ENCODE measurements around the gene NEUROD2.

The NEUROD2 gene

DNA sequence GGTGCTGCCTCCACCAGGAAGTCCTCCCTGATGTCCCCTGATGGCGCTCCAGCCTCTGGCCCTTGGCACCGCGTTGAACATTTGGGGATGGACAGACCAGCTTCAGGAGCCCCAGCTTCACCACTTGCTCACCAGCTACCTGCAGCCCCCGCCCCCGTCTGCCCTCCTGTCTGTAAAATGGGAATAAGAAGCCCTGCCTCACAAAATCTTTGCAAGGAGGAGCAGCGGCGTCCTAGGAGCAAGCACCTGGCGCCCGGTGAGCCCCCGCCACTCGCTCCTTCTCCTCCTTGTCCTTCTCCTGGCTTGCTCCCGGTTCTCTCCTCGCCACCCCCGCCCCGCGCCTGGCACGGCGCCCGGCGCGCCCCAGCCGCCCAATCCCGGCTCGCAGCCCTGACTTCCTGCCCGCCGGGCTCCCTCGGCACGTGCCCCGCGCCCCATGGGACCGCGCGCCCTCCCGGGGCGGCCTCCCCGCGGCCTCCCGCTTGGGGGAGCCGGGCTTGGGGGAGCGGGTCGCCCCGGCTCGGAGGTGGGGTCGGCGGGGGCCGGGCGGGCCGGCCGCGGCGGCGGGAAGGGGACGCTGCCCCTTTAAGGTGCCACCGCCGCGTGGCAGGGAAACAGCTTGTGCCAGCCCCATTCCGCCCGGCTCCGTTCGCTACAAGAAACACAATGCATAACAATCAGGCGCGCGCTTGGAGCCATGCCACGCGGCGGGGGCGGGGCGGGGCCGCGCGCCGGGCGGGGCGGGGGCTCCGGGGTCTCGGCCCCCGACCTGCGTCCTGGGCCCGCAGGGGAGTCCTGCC, 9.9 kb upstream of the NEUROD2 start:
- Histone ChIP-seq H3K4me1 (ENCODE audit: control insufficient read depth, insufficient read depth, low read length) (peaks cover 7% of the 10 kb centered on the region; the same call in 1 of the 2 replicates), H3K9me3 (ENCODE audit: control insufficient read depth, insufficient read depth, low read depth, low read length) (no peaks in the 10 kb centered on the region), H3K9ac (ENCODE audit: low read length) (no peak overlapping the region), H3K27me3 (ENCODE audit: control insufficient read depth, insufficient read depth, low read length) (peaks cover 89% of the 10 kb centered on the region), H3K36me3 (ENCODE audit: control insufficient read depth, insufficient read depth, low read length) (no peaks in the 10 kb centered on the region), H3K4me3 (ENCODE audit: low read depth, low read length) (peak overlapping the region; percentile 56), H3K27ac (ENCODE audit: low read depth, low read length) (no peak overlapping the region)

- Histone ChIP-seq H3K9me3 (ENCODE audit: control insufficient read depth, insufficient read depth, low read depth, low read length) (no peaks in the 10 kb centered on the region), H3K27ac (ENCODE audit: low read depth, low read length) (no peak overlapping the region), H3K4me1 (ENCODE audit: control insufficient read depth, insufficient read depth, low read length) (peaks cover 7% of the 10 kb centered on the region; the same call in 1 of the 2 replicates), H3K36me3 (ENCODE audit: control insufficient read depth, insufficient read depth, low read length) (no peaks in the 10 kb centered on the region), H3K9ac (ENCODE audit: low read length) (no peak overlapping the region), H3K4me3 (ENCODE audit: low read depth, low read length) (peak overlapping the region; percentile 56), H3K27me3 (ENCODE audit: control insufficient read depth, insufficient read depth, low read length) (peaks cover 94% of the 10 kb centered on the region)
Observed at GRCh38 chr17:39617100-39617445, 9.4 kb upstream of the NEUROD2 start.

GRCh38 chr17:39615434-39615833, 7.7 kb upstream of the NEUROD2 start:
- peaks cover 7% of the 10 kb centered on the region; the same call in 1 of the 2 replicates for H3K4me1 ChIP-seq (ENCODE audit: control insufficient read depth, insufficient read depth, low read length)
- H3K4me3 ChIP-seq (ENCODE audit: low read depth, low read length): no peak overlapping the region
- no peak overlapping the region for H3K27ac ChIP-seq (ENCODE audit: low read depth, low read length)
- H3K27me3 ChIP-seq (ENCODE audit: control insufficient read depth, insufficient read depth, low read length): peaks cover 97% of the 10 kb centered on the region
- H3K36me3 ChIP-seq (ENCODE audit: control insufficient read depth, insufficient read depth, low read length): no peaks in the 10 kb centered on the region
- no peaks in the 10 kb centered on the region for H3K9me3 ChIP-seq (ENCODE audit: control insufficient read depth, insufficient read depth, low read depth, low read length)
- no peak overlapping the region for H3K9ac ChIP-seq (ENCODE audit: low read length)

- H3K4me1 ChIP-seq (ENCODE audit: control insufficient read depth, insufficient read depth, low read length): peaks cover 7% of the 10 kb centered on the region; the same call in 1 of the 2 replicates
- no peak overlapping the region for H3K9ac ChIP-seq (ENCODE audit: low read length)
- H3K4me3 ChIP-seq (ENCODE audit: low read depth, low read length): no peak overlapping the region
- H3K36me3 ChIP-seq (ENCODE audit: control insufficient read depth, insufficient read depth, low read length): no peaks in the 10 kb centered on the region
- H3K27ac ChIP-seq (ENCODE audit: low read depth, low read length): no peak overlapping the region
- peaks cover 98% of the 10 kb centered on the region for H3K27me3 ChIP-seq (ENCODE audit: control insufficient read depth, insufficient read depth, low read length)
- H3K9me3 ChIP-seq (ENCODE audit: control insufficient read depth, insufficient read depth, low read depth, low read length): no peaks in the 10 kb centered on the region
Observed at GRCh38 chr17:39614545-39615157, 6.9 kb upstream of the NEUROD2 start.

DNA sequence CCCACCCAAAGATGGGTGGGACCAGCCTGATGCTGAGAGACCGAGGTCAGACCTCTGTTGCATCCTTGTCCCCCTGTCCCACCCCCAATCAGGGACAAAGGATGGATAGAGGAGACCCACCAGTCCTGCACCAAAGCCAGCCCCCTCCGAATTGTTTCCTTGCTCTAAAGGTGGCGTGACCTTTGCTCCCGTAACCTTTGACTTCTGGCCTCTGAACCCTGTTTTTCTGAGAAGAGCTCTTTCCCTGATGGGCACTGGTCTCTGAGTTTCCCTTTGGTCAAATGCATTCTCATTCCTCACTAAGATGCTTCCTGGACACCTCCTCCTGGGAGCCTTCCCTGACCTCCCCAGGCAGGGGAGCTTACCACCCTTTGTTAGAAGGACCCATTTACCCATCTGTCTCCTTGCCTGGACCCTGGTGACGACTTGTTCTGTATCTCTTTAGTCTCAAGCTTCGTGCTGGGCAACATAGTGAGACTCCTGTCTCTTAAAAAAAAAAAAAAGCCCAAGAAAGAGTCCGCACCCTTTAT, 5.3 kb upstream of the NEUROD2 start:
- H3K9me3 ChIP-seq (ENCODE audit: control insufficient read depth, insufficient read depth, low read depth, low read length): no peaks in the 10 kb centered on the region
- no peaks in the 10 kb centered on the region for H3K36me3 ChIP-seq (ENCODE audit: control insufficient read depth, insufficient read depth, low read length)
- H3K4me3 ChIP-seq (ENCODE audit: low read depth, low read length): no peak overlapping the region
- peaks cover 3% of the 10 kb centered on the region; the same call in 1 of the 2 replicates for H3K4me1 ChIP-seq (ENCODE audit: control insufficient read depth, insufficient read depth, low read length)
- no peak overlapping the region for H3K9ac ChIP-seq (ENCODE audit: low read length)
- peaks cover 98% of the 10 kb centered on the region for H3K27me3 ChIP-seq (ENCODE audit: control insufficient read depth, insufficient read depth, low read length)
- H3K27ac ChIP-seq (ENCODE audit: low read depth, low read length): no peak overlapping the region

GRCh38 chr17:39612291-39612894, 4.7 kb upstream of the NEUROD2 start:
- no peak overlapping the region for H3K4me3 ChIP-seq (ENCODE audit: low read depth, low read length)
- H3K4me1 ChIP-seq (ENCODE audit: control insufficient read depth, insufficient read depth, low read length): peaks cover 3% of the 10 kb centered on the region; the same call in 1 of the 2 replicates
- peaks cover 100% of the 10 kb centered on the region for H3K27me3 ChIP-seq (ENCODE audit: control insufficient read depth, insufficient read depth, low read length)
- H3K36me3 ChIP-seq (ENCODE audit: control insufficient read depth, insufficient read depth, low read length): no peaks in the 10 kb centered on the region
- H3K27ac ChIP-seq (ENCODE audit: low read depth, low read length): no peak overlapping the region
- no peaks in the 10 kb centered on the region for H3K9me3 ChIP-seq (ENCODE audit: control insufficient read depth, insufficient read depth, low read depth, low read length)
- H3K9ac ChIP-seq (ENCODE audit: low read length): no peak overlapping the region

DNA sequence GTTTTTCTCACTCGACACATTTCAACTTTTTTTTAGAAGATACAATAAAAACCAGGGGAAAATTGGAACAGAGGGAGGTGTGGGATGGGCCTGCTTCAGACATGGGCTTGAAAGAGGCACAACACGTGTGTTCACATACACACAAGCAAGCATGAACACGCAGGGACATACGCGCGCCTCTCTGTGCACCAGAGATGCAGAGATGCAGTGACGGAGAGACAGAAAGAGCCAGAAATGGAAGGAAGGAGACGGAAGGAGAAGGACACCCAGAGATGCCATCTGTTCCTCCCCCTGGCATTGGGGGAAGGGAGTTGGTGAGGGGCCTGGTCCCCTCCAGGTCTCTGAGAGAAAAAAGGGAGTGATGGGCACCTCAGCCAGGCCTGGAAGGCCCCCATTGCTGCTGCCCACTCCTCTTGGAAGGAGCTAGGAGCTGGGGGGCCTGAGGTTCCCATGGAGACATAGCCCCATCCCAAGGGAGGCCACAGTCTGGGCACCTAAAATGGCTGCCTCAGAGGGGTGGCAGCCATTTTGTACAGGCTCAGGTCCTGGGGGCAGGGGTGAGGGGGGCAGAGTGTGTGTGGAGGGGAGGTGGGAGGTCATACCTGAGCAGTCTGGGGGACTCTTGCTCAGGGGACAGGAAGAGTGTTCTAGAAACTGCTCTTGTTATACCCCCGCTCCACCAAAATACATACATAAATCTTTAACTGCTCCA, 3.8 kb upstream of the NEUROD2 start:
- no peaks in the 10 kb centered on the region for H3K36me3 ChIP-seq (ENCODE audit: control insufficient read depth, insufficient read depth, low read length)
- peaks cover 100% of the 10 kb centered on the region for H3K27me3 ChIP-seq (ENCODE audit: control insufficient read depth, insufficient read depth, low read length)
- H3K9ac ChIP-seq (ENCODE audit: low read length): no peak overlapping the region
- H3K4me1 ChIP-seq (ENCODE audit: control insufficient read depth, insufficient read depth, low read length): peaks cover 3% of the 10 kb centered on the region; the same call in 1 of the 2 replicates
- H3K4me3 ChIP-seq (ENCODE audit: low read depth, low read length): no peak overlapping the region
- H3K27ac ChIP-seq (ENCODE audit: low read depth, low read length): no peak overlapping the region
- no peaks in the 10 kb centered on the region for H3K9me3 ChIP-seq (ENCODE audit: control insufficient read depth, insufficient read depth, low read depth, low read length)

DNA sequence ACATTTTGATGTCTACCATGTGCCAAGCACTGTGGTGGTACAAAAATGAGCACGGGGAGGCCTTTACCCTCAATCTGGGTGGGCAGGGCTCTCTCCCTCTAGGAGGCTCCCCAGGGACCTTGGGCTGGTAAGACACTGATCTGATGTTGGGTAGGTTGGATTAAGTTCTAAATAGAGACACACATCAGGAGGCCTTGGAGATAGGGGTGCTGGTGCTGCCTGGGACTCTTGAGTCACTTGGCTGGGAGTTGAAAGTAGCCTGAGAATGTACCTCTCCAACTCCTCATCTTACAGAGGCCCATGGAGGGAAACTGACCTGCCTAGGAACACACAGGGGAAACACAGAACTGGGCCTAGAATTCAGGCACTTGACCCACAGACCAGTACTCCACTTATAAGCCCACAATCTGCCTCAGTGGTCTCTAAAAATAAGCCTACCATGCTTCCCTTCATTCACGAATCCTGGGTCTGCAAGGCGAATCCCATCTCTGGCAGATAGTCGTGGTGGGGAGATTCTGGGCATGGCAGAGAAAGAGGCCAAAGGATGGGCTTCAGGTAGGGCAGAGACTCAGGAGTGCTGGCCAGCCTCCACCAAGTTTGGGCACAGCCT, 1.8 kb upstream of the NEUROD2 start:
- no peak overlapping the region for H3K27ac ChIP-seq (ENCODE audit: low read depth, low read length)
- H3K9me3 ChIP-seq (ENCODE audit: control insufficient read depth, insufficient read depth, low read depth, low read length): no peaks in the 10 kb centered on the region
- peaks cover 100% of the 10 kb centered on the region for H3K27me3 ChIP-seq (ENCODE audit: control insufficient read depth, insufficient read depth, low read length)
- H3K9ac ChIP-seq (ENCODE audit: low read length): no peak overlapping the region
- no peaks in the 10 kb centered on the region for H3K36me3 ChIP-seq (ENCODE audit: control insufficient read depth, insufficient read depth, low read length)
- peaks cover 8% of the 10 kb centered on the region for H3K4me1 ChIP-seq (ENCODE audit: control insufficient read depth, insufficient read depth, low read length)
- H3K4me3 ChIP-seq (ENCODE audit: low read depth, low read length): no peak overlapping the region

DNA sequence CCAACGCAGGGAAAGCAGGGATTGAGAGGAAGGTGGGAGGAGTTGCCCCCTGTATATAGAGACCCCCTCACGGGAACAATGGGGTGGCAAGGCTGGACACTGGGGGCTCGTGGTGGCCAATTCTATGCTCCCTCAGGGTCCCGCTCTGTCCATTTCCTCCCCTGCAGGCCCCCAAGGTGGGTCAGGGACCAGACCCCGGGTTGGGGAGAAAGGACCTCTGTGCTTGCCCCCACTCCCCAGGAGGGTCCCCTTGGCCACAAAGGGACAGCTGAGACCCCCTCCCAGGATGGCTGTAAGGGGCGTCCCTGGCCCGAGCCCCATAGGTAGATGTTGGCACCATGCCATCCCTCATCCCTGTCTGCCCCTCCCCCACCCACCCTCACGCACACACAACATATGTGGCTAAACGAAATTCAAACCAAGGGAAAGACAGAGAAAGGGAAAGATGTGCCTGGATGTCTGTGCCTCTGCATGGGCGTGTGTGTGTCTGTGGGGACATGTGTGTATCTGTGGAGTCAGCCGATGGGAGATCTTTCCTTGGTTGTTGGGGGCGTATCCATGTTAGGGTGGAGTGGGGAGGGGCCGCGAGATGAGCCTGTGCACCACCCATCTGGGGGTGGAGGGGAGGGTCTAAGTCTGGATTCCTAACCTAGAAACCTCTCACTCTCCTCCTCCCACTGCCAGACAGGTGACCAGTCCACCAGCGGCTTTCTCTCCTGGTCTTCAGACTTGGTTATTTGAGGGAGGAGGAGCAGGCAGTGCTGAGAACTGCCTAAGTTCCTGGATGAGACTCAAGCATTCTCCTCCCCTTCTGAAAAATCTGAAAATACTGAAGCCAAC, 642 bp upstream of the NEUROD2 start:
- H3K36me3 ChIP-seq (ENCODE audit: control insufficient read depth, insufficient read depth, low read length): no peaks in the 10 kb centered on the region
- no peaks in the 10 kb centered on the region for H3K9me3 ChIP-seq (ENCODE audit: control insufficient read depth, insufficient read depth, low read depth, low read length)
- peaks cover 14% of the 10 kb centered on the region for H3K4me1 ChIP-seq (ENCODE audit: control insufficient read depth, insufficient read depth, low read length)
- peaks cover 100% of the 10 kb centered on the region for H3K27me3 ChIP-seq (ENCODE audit: control insufficient read depth, insufficient read depth, low read length)
- H3K9ac ChIP-seq (ENCODE audit: low read length): no peak overlapping the region
- H3K4me3 ChIP-seq (ENCODE audit: low read depth, low read length): no peak overlapping the region
- no peak overlapping the region for H3K27ac ChIP-seq (ENCODE audit: low read depth, low read length)

Measured in HUES6 (cell line).